ENCODE data around the gene KLHL8. TPM values are rescaled to one million over a fixed set of nuclear protein-coding genes. Genes with fewer than 3 reads are reported as not detected.

KLHL8 gene
- total RNA-seq, 1 experiment from 2014 or later, result 7.5 TPM

DNA sequence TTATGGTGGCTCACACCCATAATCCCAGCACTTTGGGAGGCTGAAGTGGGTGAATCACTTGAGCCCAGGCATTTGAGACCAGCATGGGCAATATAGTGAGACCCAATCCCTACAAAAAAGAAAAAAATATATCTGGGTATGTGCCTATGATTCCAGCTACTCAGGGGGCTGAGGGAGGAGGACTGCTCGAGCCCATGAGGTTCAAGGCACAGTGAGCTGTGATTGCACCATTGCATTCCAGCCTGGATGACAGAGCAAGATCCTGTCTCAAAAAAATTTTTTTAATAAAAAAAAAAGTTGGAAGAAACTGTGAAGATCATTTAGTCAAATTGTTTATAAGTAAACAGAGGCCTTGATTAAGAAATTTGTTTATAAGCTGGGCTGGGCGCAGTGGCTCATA, 39.7 kb downstream of the KLHL8 start:
- Histone ChIP-seq H2AFZ (ENCODE audit: low read length) (no peak overlapping the region), H3K4ac (ENCODE audit: low read depth, low read length) (no peak overlapping the region), H3K4me2 (ENCODE audit: insufficient read depth, insufficient read length, low read length) (no peak overlapping the region), H4K5ac (ENCODE audit: insufficient read length, low read depth, low read length) (no peak overlapping the region), H3K79me1 (ENCODE audit: insufficient read depth, low read depth, low read length, poor library complexity, severe bottlenecking) (no peaks in the 10 kb centered on the region), H3K9ac (ENCODE audit: extremely low read depth, insufficient read length, low read length) (no peak overlapping the region), H3K56ac (ENCODE audit: insufficient read length, low read depth, low read length) (no peak overlapping the region), H4K20me1 (ENCODE audit: control insufficient read depth, insufficient read depth, insufficient read length) (no peaks in the 10 kb centered on the region), H3K23me2 (ENCODE audit: insufficient read length, low read depth, low read length, poor library complexity, severe bottlenecking) (no peaks in the 10 kb centered on the region), H3K27ac (ENCODE audit: insufficient read length, low read depth, low read length) (no peak overlapping the region), H2BK20ac (ENCODE audit: low read depth, low read length, poor library complexity, severe bottlenecking) (no peak overlapping the region), H3T11ph (ENCODE audit: low read length) (no peak overlapping the region), H3K79me2 (ENCODE audit: insufficient read depth, low read length) (no peaks in the 10 kb centered on the region), H4K91ac (ENCODE audit: insufficient read length, low read depth, low read length) (no peak overlapping the region), H3K27me3 (ENCODE audit: insufficient read depth, low read length) (no peaks in the 10 kb centered on the region), H2BK12ac (ENCODE audit: insufficient read length, low read depth, low read length) (no peak overlapping the region), H4K8ac (replicated peaks; ENCODE audit: insufficient read length, low read depth, low read length) (no peak overlapping the region), H3K9me3 (ENCODE audit: control insufficient read depth, low read depth, low read length) (no peaks in the 10 kb centered on the region), H2BK15ac (ENCODE audit: low read depth, low read length) (no peak overlapping the region), H3K4me1 (ENCODE audit: insufficient read depth, low read length) (no peaks in the 10 kb centered on the region), H3K14ac (ENCODE audit: insufficient read depth, low read length) (no peak overlapping the region), H2AK5ac (ENCODE audit: insufficient read length, low read length) (no peak overlapping the region), H2BK120ac (ENCODE audit: low read depth, low read length, poor library complexity, severe bottlenecking) (no peak overlapping the region), H3K23ac (ENCODE audit: insufficient read length, low read depth, low read length) (no peak overlapping the region), H3K18ac (ENCODE audit: insufficient read length, low read depth, low read length) (no peak overlapping the region), H2BK5ac (ENCODE audit: insufficient read length, low read length) (no peak overlapping the region)
- Mint-ChIP-seq H3K4me3 (no peak overlapping the region), H3K36me3 (ENCODE audit: insufficient read depth in 1 of 3, low read depth in 3 of 3) (peaks cover 0 to 4% (median 2%) of the 10 kb centered on the region in 3 experiments; a peak in 4 of 7 replicates), H3K27me3 (ENCODE audit: low read depth) (no peaks in the 10 kb centered on the region), H3K27ac (no peak overlapping the region), H3K9me3 (no peaks in the 10 kb centered on the region), H3K4me1 (peaks cover 0 to 3% of the 10 kb centered on the region in 2 experiments; a peak in 2 of 4 replicates)
- WGBS (ENCODE audit: extremely low coverage, insufficient read length, low lambda C conversion rate), result no CpG with 5 or more reads among the region's 2 CpGs
- no peak for TF ChIP-seq CTCF (conservative IDR thresholded peaks at IDR 0.05)
- DNase-seq, result no peak
